NOMO-1 treated with dmso at 0.1 percent for 144 hours (cell line): ENCODE measurements around the gene MGAT1.

Source experiments
- DNase-seq: peaks from one replicate; lab custom pipeline; 2025; ENCODE audit not compliant: unreplicated experiment; lab: John Stamatoyannopoulos, UW

The MGAT1 gene

GRCh38 chr5:180824630-180825476 is 22.2 kb upstream of the MGAT1 start:
- DNase-seq: no peak

DNA sequence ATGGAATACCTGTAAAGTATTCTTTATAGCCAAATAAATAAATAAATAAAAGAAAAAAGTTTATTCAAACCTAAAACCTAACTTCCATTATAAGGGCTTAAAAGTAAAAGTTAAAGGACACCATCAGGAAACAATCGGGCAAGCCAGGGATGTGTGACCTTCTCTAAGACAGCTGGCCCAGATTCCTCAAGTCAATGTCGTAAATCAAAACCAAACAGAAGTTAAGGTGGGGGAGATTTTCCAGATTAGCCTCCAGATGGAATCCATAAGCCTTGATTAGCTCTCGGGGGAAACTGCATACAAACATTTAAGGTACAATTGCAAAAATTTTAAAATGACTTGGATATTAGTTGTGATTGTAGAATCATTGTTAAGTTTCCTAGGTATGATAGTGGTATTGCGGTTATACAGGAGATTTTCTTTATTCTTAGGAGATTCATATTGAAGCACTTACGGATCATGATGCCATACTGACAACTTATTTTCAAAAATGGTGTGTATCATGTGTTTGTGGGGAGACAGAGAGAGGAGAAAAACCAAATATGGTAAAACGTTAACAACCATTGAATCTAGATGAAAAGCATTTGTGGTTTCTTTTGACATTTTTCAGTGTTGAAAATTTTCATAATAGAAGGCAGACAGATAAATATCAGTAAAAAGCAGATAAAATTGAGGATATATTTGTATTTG is 21.5 kb upstream of the MGAT1 start:
- no peak for DNase-seq

GRCh38 chr5:180823346-180823745 is 20.7 kb upstream of the MGAT1 start:
- no peak for DNase-seq

- no peak for DNase-seq
Measured at GRCh38 chr5:180821538-180821937, 18.9 kb upstream of the MGAT1 start.

- DNase-seq: peak; percentile 42
Measured at GRCh38 chr5:180820788-180821321, 18.2 kb upstream of the MGAT1 start.

- no peak for DNase-seq
Measured at GRCh38 chr5:180818677-180819341, 16.2 kb upstream of the MGAT1 start.

- no peak for DNase-seq
Measured at GRCh38 chr5:180817893-180818674, 15.5 kb upstream of the MGAT1 start.

DNA sequence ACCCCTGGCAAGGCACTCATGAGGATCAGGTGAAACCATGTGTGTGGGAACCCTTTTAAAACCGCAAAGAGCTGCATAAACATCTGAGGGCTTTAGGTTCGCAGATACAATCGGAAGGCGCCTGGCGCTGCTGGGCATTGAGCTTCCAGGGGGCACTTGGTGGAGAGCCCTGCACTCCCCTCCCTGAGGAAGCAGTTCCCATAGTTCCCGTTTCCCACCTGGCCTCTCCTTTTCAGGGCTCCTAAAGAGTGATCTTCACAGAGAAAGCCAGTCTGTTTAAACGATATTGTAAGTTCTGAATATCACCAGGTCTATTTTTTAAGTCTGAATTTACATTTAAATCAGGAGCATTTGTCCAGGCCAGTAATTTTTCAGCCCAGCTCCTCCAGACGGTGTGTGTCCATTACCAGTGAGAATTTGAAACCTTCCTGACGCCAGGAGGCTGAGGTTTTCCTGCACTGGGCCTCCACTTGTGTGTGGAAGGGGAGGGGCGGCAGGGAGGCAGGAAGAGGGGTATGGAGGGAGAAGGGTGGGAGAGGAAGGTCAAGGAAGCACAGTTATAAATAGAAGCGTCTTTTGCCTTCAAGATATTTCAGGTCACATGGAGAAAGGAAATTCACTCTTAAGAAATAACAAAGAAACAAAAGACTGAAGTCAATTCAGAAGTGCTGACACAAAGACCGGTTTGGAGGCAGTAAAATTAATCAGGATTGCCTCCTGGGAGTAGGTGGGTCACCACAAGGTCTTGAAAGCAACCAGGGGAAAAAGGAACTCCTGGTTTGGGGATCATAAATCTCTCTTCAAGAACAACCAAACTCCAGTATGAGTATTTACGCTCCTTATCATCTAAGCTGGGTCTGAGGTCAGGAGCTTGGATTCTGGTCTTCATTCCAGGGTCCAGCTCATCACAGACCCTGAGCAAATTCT is 14.3 kb upstream of the MGAT1 start:
- DNase-seq: no peak

DNA sequence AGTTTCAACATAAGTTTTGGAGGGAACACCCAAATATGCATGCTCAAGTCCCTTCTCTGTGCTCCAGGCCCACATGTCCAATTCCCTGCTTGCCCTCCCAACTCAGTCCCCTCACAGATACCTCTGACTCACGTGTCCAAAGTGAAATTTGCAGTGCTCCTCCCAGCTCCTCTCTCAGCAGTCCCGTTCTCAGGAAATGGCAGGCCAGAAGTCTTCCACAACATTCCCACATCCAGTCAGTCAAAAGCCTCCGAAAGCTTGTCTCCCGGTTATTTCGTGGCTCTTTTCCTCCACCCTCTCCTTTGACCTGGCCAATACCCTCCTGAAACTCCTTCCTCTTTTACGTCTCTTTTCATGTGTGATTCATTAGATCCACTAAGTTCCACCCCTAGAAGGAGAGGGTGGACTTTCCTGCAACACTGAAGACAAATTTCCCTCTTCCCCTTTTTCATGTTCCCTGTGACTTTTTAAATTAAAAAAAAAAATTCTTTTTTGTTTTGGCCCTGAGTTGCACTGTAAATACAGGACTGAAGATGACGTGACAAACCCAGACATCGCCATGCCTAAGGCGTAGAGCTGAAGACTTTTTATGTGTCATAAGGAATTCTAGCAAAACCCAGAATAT is 12.8 kb upstream of the MGAT1 start:
- peak; percentile 38 for DNase-seq

GRCh38 chr5:180813420-180813819 is 10.8 kb upstream of the MGAT1 start:
- no peak for DNase-seq

DNA sequence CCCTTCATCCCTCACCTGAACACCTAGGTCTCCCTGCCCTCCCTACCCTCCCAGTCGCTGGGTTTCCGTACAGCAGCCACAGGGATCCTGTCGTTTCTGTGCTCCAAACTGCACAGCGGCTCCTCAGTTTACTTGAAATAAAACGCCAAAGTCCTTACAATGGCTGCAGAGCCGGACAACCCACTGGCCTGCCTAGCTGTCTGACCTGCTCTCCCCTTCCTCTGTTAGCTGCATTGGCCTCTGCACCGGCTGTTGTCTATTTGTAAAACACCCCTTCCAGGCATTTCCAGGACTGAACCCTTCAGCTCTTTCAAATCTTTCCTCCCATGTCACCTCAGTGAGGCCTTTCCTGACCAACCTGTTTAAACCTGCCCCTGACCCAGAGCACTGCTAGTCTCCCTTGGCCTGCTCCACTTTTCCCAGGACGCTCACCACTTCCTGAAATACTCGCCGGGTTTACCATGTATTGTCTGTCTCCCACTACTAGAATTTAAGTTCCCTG is 9.1 kb upstream of the MGAT1 start:
- no peak for DNase-seq

DNA sequence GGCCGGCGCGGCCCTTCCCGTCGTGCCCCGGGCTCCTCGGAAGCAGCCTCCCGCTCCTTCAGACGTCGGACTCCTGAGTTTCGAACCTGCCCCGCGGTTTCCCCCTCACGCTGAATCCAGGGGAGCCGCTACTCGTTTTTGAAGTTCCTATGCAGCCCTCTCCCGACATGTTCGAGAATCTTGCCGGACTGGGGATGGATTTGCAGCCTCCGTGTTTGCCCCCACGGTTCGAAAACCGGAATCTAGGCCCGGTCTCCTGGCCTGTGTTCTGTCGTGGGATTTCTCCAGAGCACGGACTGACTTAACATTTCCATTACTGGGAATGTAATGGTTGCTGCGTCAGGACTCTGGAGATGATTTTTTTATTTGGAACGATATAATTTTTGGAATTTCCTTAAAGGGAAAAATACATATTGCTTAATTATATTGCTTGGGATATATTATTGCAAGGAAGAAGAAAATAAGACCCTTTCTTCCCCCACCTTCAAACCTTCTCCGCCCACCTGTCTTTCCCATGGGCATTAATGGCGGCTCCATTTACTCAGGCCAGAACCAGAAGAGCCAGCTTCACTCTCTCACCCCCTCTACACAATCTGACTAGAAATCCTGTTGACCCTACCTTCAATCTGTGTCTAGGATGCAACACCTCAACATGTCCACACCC is 8.5 kb upstream of the MGAT1 start:
- DNase-seq: peak; percentile 36

DNA sequence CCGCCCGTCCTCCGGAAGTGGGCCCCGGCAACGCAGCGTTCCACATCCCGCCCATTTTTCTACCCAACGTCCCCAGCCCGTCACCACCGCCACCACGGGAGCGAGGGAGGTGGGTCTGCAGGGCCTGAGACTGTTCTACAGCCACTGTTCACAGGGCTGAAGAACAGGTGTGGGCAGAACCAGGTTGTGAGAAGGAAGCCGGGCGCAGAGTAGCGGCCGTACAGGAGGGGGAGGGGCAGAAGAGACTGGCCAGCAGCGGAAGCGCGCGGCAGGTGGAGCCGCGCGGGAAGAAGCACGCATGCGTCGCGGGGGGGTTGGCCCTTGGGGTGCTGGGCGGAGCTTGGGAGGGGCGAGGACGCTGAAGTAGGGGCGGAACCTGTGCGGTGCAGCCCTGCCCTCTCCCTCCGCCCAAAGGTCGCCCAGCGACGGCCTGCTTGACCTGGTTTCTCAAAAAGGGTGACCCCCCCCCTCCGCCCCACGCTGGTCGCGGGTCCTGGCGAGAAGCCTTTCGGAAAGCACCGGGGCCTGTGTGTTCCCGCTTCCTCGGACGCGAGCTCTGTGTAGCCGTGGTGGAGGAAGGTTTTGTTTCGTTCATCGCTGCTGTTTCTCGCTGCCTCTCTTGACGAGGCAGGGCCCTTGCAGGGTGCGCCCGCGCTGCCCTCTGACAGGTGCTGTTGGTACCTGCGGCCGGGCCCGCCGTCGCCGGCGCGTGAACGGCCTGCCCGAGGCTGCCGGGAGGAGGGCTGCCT is 7.8 kb upstream of the MGAT1 start:
- DNase-seq: peak; percentile 91

DNA sequence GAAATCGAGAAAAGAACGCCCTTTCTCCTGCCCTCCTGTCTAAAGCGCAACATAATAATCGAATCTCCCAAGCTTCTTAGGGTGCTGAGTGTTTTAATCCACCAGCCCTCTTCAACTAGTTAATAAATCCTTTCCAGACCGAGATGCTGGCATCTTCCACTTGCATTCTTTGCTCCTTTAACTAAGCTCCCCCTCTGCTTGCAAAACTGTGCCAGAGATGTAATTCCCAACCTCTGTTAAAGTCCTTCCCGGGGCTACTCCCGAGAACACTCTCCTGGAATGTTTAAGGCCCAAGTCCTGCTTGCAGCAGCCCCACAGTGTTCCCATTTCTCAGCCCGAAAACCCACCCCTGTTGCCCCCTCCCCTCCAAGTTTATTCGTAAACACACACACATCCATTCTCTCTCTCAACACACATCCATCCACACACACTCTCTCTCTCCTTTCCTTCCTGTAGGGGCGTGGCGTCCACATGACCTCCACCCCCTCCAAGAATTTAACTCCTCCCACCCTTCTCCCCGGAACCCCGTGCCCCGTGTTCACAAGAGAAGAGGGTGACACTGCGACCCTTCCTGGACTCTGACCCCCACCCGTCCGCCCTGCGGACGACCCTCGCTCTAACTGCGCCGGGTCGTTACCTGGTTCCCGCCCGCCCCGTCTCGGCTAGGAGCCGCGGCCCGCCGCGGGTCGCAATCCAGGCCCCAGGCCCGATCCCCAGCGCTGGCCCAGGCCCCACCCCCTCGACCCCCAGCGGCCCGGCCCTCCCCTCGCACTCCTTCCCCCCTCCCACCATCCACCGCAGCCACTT is 7.0 kb upstream of the MGAT1 start:
- peak; percentile 88 for DNase-seq

DNA sequence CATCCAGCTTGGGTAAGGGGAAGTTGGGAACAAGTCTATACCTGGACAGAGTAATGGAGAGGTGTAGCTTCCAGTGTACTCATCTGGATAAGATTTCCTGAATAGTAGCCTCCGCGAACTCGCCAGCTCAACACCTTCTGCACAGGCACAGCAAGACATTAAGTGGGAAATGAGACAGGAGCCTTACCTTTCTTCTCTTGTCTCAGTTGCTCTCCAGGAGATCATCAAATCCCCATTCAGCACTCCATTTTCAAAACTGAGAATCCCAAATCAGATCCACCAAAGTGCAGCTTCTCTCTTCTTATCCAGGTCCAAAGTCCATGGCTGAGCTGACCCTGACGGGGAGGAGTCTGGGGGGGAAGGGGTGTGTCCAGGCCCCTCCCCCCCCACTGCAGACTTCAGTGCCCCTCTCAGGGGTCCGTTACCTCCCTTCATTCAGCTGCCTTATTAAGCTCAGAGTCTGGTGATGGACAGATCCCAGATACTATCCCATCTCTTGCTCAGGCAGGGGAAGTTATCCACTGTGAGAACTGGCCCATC is 5.9 kb upstream of the MGAT1 start:
- DNase-seq: no peak

DNA sequence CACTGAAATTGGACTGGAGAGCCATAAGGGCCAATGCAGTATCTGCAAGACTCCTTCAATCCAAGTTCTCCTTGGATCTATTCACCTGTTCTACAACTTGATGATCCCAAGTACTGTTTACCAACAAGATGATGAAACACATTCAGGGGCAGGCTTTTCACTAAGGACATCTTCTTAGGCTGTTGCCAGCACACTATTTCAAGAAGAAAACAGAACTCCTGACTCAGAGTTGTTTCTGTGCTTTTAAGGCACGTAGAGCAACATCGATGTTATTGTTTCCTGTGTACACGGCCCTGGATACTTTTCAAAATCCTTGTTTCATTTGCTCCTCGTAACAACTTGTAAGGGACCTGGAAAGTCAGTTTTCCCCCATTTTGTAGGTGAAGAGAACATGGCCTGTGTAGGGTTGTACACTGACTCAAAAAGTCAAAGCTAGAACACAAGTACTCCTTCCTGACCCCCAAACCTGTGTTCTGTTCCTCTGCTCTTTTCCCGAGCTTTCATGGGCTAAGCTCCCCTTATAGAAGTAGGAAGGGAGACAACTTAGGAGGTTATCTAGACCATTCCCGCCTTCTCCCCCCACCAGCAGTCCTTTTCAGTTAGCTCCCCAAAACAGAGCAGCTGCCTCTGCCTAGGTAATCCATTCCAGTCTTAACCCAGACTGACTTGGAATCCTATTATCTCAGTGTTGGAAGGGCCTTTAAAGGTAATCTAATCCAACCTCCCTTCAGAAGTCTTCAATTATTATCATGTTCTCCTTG is 5.2 kb upstream of the MGAT1 start:
- no peak for DNase-seq
